ENCODE data around the gene SLC22A16. TPM values are rescaled to one million over a fixed set of nuclear protein-coding genes. Genes with fewer than 3 reads are reported as not detected.

SLC22A16 gene
- polyA plus RNA-seq, 1 donor from 2014 or later: not detected

- Mint-ChIP-seq H3K36me3 (no peaks in the 10 kb centered on the region), H3K4me1 (peaks cover 0 to 1% (median 0%) of the 10 kb centered on the region in 3 donors), H3K4me3 (no peak overlapping the region), H3K9me3 (no peaks in the 10 kb centered on the region), H3K27ac (no peak overlapping the region), H3K27me3 (no peaks in the 10 kb centered on the region)
Measured at GRCh38 chr6:110389689-110390382, 86.6 kb downstream of the SLC22A16 start.

DNA sequence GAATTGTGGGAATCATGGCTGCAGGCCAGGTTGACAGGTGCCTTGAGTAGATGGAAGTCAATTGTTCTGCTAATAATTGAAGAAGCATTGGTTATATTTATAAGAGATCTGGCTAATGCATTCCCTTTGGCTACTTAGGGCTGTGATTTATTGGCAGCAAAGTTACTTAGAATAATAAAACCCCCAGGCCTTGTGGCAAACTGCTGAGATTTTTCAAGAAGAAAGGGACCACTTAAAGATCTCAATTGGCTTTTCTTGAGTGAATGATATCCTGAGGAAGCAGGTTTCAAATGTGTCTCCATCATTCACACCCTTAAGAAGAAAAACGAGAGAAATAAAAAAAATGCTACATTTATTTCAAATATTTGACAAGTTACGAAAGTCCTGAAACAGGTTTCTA, 88.4 kb downstream of the SLC22A16 start:
- no peak overlapping the region for H3K4me3 Mint-ChIP-seq
- no peak overlapping the region for H3K27ac Mint-ChIP-seq
- H3K36me3 Mint-ChIP-seq: no peaks in the 10 kb centered on the region
- no peaks in the 10 kb centered on the region for H3K9me3 Mint-ChIP-seq
- H3K4me1 Mint-ChIP-seq: peaks cover 0 to 1% (median 0%) of the 10 kb centered on the region in 3 donors
- H3K27me3 Mint-ChIP-seq: no peaks in the 10 kb centered on the region

GRCh38 chr6:110385458-110385863, 91.0 kb downstream of the SLC22A16 start:
- Mint-ChIP-seq H3K4me3 (no peak overlapping the region), H3K27me3 (no peaks in the 10 kb centered on the region), H3K4me1 (no peaks in the 10 kb centered on the region), H3K9me3 (no peaks in the 10 kb centered on the region), H3K36me3 (no peaks in the 10 kb centered on the region), H3K27ac (no peak overlapping the region)

- Mint-ChIP-seq H3K36me3 (peaks cover 3% of the 10 kb centered on the region), H3K9me3 (peaks cover 0 to 5% (median 0%) of the 10 kb centered on the region in 3 donors), H3K27ac (no peak overlapping the region), H3K4me1 (no peaks in the 10 kb centered on the region), H3K27me3 (peaks cover 6% of the 10 kb centered on the region), H3K4me3 (no peak overlapping the region)
Measured at GRCh38 chr6:110378552-110378951, 97.9 kb downstream of the SLC22A16 start.

Other genes starting within 250 kb of the SLC22A16 start
- not detected for gene METTL24, start 118.3 kb downstream of the SLC22A16 start, polyA plus RNA-seq
- not detected for gene DDO, start 61.0 kb downstream of the SLC22A16 start, polyA plus RNA-seq